ENCODE measurements around the gene METTL23. TPM values are rescaled to one million over a fixed set of nuclear protein-coding genes. Genes with fewer than 3 reads are reported as not detected.

METTL23 gene
- total RNA-seq, 1 experiment from 2014 or later = 58.7 TPM

DNA sequence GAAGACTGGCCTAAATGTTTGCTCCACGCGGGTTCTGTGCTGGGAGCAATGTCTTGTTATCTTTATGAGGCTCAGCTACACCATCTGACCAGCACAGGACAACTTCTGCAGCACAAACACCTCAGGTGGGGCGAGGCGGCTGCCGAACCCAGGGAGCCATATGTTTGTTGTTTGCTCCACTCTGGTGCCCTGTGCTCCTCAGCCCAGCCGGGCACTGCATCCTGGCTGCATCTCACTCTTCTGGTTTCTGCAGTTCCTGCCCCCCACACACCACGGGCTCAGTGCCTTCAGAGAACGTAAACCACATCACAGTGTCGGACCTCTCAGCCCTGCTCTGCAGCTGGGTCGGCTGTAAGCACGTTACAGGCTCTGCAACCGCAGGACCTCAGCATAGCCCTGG, 48.3 kb upstream of the METTL23 start:
- no TSS peak for BruUV-seq (replicated peaks)

DNA sequence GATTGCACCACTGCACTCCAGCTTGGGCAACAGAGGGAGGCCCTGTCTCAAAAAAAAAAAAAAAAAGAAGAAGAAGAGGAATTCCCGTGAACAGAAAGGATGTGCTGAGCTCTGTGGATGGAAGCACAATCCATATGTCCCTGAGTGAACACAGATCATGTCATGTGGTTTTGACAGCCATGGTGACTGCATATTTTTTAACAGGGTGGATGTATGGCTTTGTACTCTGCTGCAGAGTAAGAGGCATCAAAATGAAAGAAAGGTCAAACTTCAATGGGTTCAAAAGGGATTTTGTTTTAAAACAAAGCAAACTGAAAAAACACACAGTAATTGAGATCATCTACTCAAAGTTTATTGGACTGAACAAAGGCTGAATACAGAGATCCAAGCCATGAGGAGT, 47.4 kb upstream of the METTL23 start:
- no peak overlapping the region for H3K27ac ChIP-seq (ENCODE audit: low read length)
- H3K9me2 ChIP-seq (replicated peaks; ENCODE audit: low read length) = no peaks in the 10 kb centered on the region
- no peaks in the 10 kb centered on the region for H3K27me3 ChIP-seq (ENCODE audit: low read length)
- H3K79me2 ChIP-seq (ENCODE audit: low read length) = no peaks in the 10 kb centered on the region
- H3K9me3 ChIP-seq (ENCODE audit: low read length) = no peaks in the 10 kb centered on the region
- ATAC-seq (no peak), DNase-seq (no peak)
- CTCF ChIA-PET = interaction anchor here (0.6 kb wide), 1 partner anchor 157 kb away, joined by 3 read pairs; no protein-coding TSS in a partner anchor
- no peaks in the 10 kb centered on the region for H4K20me1 ChIP-seq (ENCODE audit: low read length)
- POLR2A ChIA-PET (ENCODE audit: unreplicated experiment) = no interaction called here
- H3K36me3 ChIP-seq (ENCODE audit: low read depth, low read length) = no peaks in the 10 kb centered on the region
- H3K4me1 ChIP-seq (ENCODE audit: insufficient read depth, low read length) = no peaks in the 10 kb centered on the region
- H3K9ac ChIP-seq (ENCODE audit: low read length) = no peak overlapping the region
- no peak overlapping the region for H3K4me3 ChIP-seq (ENCODE audit: low read length)
- intact Hi-C loops (cut with micrococcal nuclease) = no loop called here
- H2AFZ ChIP-seq (ENCODE audit: low read length) = no peak overlapping the region
- TF ChIP-seq EZH2phosphoT487 (IDR thresholded peaks at IDR 0.05; ENCODE audit: borderline replicate concordance, low read length) = no peak
- no peak for TF ChIP-seq EZH2 (IDR thresholded peaks at IDR 0.05; ENCODE audit: low read length, unreplicated experiment)
- TF ChIP-seq, protein P1, sequence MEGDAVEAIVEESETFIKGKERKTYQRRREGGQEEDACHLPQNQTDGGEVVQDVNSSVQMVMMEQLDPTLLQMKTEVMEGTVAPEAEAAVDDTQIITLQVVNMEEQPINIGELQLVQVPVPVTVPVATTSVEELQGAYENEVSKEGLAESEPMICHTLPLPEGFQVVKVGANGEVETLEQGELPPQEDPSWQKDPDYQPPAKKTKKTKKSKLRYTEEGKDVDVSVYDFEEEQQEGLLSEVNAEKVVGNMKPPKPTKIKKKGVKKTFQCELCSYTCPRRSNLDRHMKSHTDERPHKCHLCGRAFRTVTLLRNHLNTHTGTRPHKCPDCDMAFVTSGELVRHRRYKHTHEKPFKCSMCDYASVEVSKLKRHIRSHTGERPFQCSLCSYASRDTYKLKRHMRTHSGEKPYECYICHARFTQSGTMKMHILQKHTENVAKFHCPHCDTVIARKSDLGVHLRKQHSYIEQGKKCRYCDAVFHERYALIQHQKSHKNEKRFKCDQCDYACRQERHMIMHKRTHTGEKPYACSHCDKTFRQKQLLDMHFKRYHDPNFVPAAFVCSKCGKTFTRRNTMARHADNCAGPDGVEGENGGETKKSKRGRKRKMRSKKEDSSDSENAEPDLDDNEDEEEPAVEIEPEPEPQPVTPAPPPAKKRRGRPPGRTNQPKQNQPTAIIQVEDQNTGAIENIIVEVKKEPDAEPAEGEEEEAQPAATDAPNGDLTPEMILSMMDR (conservative IDR thresholded peaks at IDR 0.05; ENCODE audit: low read depth, low read length) = no peak
- no TSS peak for BruUV-seq (replicated peaks)
- no peak overlapping the region for H3K4me2 ChIP-seq (ENCODE audit: low read length)
- H3F3A ChIP-seq (ENCODE audit: low read length, unreplicated experiment) = no peaks in the 10 kb centered on the region

More for the DNA sequence above, 48.3 kb upstream of the METTL23 start:
- no peaks in the 10 kb centered on the region for H3K36me3 ChIP-seq (ENCODE audit: low read depth, low read length)
- TF ChIP-seq, protein P1 (conservative IDR thresholded peaks at IDR 0.05; ENCODE audit: low read depth, low read length) = no peak
- TF ChIP-seq EZH2phosphoT487 (IDR thresholded peaks at IDR 0.05; ENCODE audit: borderline replicate concordance, low read length) = no peak
- no peak for TF ChIP-seq EZH2 (IDR thresholded peaks at IDR 0.05; ENCODE audit: low read length, unreplicated experiment)
- H3K9ac ChIP-seq (ENCODE audit: low read length) = no peak overlapping the region
- ChIA-PET CTCF (no interaction called here), POLR2A (ENCODE audit: unreplicated experiment) (no interaction called here)
- no peak overlapping the region for H3K4me2 ChIP-seq (ENCODE audit: low read length)
- H3K4me3 ChIP-seq (ENCODE audit: low read length) = no peak overlapping the region
- ATAC-seq (no peak), DNase-seq (no peak)
- intact Hi-C loops (cut with micrococcal nuclease) = no loop called here
- no peaks in the 10 kb centered on the region for H3K9me3 ChIP-seq (ENCODE audit: low read length)
- no peaks in the 10 kb centered on the region for H3K9me2 ChIP-seq (replicated peaks; ENCODE audit: low read length)
- H3K4me1 ChIP-seq (ENCODE audit: insufficient read depth, low read length) = no peaks in the 10 kb centered on the region
- no peak overlapping the region for H3K27ac ChIP-seq (ENCODE audit: low read length)
- H3F3A ChIP-seq (ENCODE audit: low read length, unreplicated experiment) = no peaks in the 10 kb centered on the region
- no peaks in the 10 kb centered on the region for H3K79me2 ChIP-seq (ENCODE audit: low read length)
- H4K20me1 ChIP-seq (ENCODE audit: low read length) = no peaks in the 10 kb centered on the region
- no peaks in the 10 kb centered on the region for H3K27me3 ChIP-seq (ENCODE audit: low read length)
- no peak overlapping the region for H2AFZ ChIP-seq (ENCODE audit: low read length)

GRCh38 chr17:76681222-76682137, 45.2 kb upstream of the METTL23 start:
- no TSS peak for BruUV-seq (replicated peaks)
- ATAC-seq (peak; percentile 86), DNase-seq (peak; percentile 83)
- H3K36me3 ChIP-seq (ENCODE audit: low read depth, low read length) = no peaks in the 10 kb centered on the region
- no peaks in the 10 kb centered on the region for H3K79me2 ChIP-seq (ENCODE audit: low read length)
- H3K9me3 ChIP-seq (ENCODE audit: low read length) = no peaks in the 10 kb centered on the region
- no peaks in the 10 kb centered on the region for H3K4me1 ChIP-seq (ENCODE audit: insufficient read depth, low read length)
- TF ChIP-seq, protein P1 (conservative IDR thresholded peaks at IDR 0.05; ENCODE audit: low read depth, low read length) = peak; percentile 96
- TF ChIP-seq EZH2phosphoT487 (IDR thresholded peaks at IDR 0.05; ENCODE audit: borderline replicate concordance, low read length) = no peak
- no peak overlapping the region for H3K4me2 ChIP-seq (ENCODE audit: low read length)
- H2AFZ ChIP-seq (ENCODE audit: low read length) = no peak overlapping the region
- H3K27ac ChIP-seq (ENCODE audit: low read length) = no peak overlapping the region
- H3K9me2 ChIP-seq (replicated peaks; ENCODE audit: low read length) = no peaks in the 10 kb centered on the region
- H3F3A ChIP-seq (ENCODE audit: low read length, unreplicated experiment) = no peaks in the 10 kb centered on the region
- ChIA-PET CTCF (interaction anchor here (0.5 to 1.6 kb wide), 16 partner anchors 10 to 222 kb away, joined by 3 to 12 read pairs (median 4); no protein-coding TSS in a partner anchor), POLR2A (ENCODE audit: unreplicated experiment) (no interaction called here)
- no peaks in the 10 kb centered on the region for H3K27me3 ChIP-seq (ENCODE audit: low read length)
- intact Hi-C loops (cut with micrococcal nuclease) = loop anchor here (1.0 to 2.0 kb wide), 3 partner anchors 57 to 159 kb away; no protein-coding TSS in a partner anchor
- no peaks in the 10 kb centered on the region for H4K20me1 ChIP-seq (ENCODE audit: low read length)
- H3K4me3 ChIP-seq (ENCODE audit: low read length) = no peak overlapping the region
- no peak overlapping the region for H3K9ac ChIP-seq (ENCODE audit: low read length)
